8988T (cell line): Measurements from ENCODE around the gene CASZ1.

Experiments
- DNase-seq: peaks from one replicate; pipeline ENCODE4 v3.0.0; 2011

Gene CASZ1

GRCh38 chr1:10635085-10635896 is 161.2 kb downstream of the CASZ1 start:
- no peak for DNase-seq

- DNase-seq, result no peak
Observed at GRCh38 chr1:10634428-10635084, 161.9 kb downstream of the CASZ1 start.

DNA sequence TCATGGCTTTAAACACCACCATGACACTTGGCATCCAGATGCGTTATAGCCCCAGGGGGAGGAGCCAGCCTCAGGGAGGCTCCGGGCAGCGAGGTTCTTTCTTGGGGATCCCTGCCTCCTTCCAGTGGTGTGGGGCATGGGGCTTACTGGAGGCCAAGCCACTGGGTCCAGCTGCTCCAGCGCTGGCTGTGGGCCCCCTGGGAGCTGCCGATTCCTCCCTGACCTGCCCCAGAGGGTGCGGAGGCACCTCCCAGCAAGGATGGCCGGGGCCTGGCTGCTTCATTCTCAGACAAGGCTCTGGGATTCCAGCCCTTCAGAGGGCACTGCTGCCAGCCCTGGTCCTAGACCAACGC is 162.4 kb downstream of the CASZ1 start:
- no peak for DNase-seq

- DNase-seq, result no peak
Observed at GRCh38 chr1:10633416-10633815, 163.0 kb downstream of the CASZ1 start.

- no peak for DNase-seq
Observed at GRCh38 chr1:10632691-10633090, 163.8 kb downstream of the CASZ1 start.

- DNase-seq, result no peak
Observed at GRCh38 chr1:10631811-10632593, 164.4 kb downstream of the CASZ1 start.

GRCh38 chr1:10631121-10631810 is 165.2 kb downstream of the CASZ1 start:
- DNase-seq, result no peak

GRCh38 chr1:10630661-10631120 is 165.8 kb downstream of the CASZ1 start:
- DNase-seq, result no peak

GRCh38 chr1:10629816-10630571 is 166.5 kb downstream of the CASZ1 start:
- no peak for DNase-seq

DNA sequence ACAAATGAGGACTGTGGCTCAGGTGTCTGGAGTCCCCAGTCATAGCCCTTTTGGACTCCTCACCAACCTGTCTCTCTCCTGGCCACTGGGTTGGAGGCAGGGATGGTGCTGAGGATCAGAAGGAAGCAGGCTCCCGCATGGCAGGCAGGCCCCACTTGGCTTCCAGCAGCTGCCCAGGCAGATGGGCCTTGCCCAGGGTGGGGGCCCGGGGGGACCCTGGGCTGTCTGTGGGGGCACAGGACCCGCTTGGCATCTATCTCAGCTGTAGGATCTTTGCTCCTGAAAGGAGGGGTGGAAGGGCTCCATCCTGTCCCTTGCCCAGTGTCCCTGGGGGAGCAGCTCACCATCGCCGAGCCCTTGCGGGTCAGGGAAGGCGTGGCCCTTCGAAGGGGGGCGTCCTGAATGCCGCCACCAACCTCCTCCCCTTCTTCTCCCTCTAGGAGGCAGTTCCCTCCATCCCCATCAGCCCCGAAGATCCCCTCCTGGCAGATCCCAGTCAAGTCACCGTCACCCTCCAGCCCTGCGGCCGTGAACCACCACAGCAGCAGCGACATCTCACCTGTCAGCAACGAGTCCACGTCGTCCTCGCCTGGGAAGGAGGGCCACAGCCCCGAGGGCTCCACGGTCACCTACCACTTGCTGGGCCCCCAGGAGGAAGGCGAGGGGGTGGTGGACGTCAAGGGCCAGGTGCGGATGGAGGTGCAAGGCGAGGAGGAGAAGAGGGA is 167.2 kb downstream of the CASZ1 start:
- DNase-seq, result no peak

DNA sequence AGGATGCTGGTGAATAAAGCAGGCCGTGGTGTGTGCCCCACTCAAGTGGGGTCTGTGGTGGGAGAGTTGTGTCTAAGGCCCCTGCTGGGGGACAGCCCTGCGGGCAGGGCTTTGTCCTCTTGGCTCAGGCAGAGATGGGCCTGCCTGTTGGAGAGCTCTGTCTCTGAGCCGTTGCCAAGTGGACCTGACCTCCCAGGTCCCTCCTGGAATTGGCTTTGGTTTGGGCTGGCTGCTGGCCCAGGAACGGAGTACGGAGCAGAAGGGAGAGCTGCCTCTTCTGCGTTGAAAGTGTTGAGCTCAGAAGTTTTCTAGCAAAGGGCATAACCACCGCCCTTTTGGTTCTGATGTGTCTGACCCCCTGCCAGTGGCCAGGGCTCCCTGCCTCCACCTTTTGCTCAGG is 167.8 kb downstream of the CASZ1 start:
- DNase-seq, result no peak

- no peak for DNase-seq
Observed at GRCh38 chr1:10626791-10627410, 169.5 kb downstream of the CASZ1 start.

- DNase-seq, result no peak
Observed at GRCh38 chr1:10626131-10626731, 170.2 kb downstream of the CASZ1 start.

DNA sequence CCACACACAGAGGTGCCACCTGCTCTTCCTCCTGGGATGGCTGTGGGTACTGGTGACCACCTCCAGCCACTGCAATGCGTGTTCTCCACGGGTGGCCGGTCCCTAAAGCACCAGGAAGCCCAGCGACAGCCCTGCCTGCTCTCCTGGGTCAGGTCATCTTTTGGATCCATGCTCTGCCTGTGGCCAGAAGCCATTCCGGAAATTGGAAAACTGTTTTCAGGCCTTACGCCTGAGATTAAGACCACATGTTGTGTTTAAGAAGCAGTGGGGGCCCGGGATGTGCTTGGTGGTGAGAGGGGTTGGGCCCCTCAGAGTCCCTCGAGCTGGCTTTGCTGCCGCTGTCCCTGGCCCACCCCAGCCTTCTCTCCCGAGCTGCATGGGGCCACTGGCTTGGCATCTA is 170.9 kb downstream of the CASZ1 start:
- DNase-seq, result no peak

GRCh38 chr1:10625076-10625475 is 171.4 kb downstream of the CASZ1 start:
- DNase-seq, result no peak

- DNase-seq, result no peak
Observed at GRCh38 chr1:10624256-10625050, 172.0 kb downstream of the CASZ1 start.

- DNase-seq, result no peak
Observed at GRCh38 chr1:10623686-10624145, 172.7 kb downstream of the CASZ1 start.

- DNase-seq, result no peak
Observed at GRCh38 chr1:10622910-10623685, 173.3 kb downstream of the CASZ1 start.

DNA sequence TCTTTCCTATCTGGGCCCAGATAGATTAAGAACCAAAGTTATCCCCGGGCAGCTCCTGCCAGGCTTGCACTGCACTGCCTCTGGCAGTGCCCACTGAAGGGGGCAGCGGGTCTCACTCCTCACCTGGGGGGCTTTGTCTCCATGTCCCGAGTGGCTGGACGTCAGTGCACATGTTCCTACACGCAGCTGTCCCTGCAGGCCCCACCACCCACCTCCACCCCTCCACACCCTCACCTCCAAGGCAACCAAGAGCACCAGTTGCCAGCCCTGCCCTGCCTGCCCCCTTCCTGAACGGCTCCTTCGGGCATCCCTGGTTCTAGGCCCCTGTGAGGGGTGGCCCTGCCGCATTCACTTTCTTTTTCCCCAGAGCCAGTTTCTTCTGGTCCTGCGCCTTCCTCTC is 174.5 kb downstream of the CASZ1 start:
- DNase-seq, result no peak
